Islet precursor cell (in vitro differentiated cells): ENCODE results near the gene RPGR.

ENCODE experiments used
- DNase-seq: peaks from one replicate; pipeline ENCODE4 v3.0.0-alpha.2; 2018

RPGR gene

GRCh38 chrX:38256019-38256418 is 71.3 kb downstream of the RPGR start:
- no peak for DNase-seq

- no peak for DNase-seq
Measured at GRCh38 chrX:38249965-38250364, 77.3 kb downstream of the RPGR start.

GRCh38 chrX:38247051-38247450 is 80.3 kb downstream of the RPGR start:
- no peak for DNase-seq

GRCh38 chrX:38240541-38240940 is 86.8 kb downstream of the RPGR start:
- no peak for DNase-seq

- DNase-seq, result no peak
Measured at GRCh38 chrX:38236901-38237615, 90.3 kb downstream of the RPGR start.

- DNase-seq, result peak; percentile 82
Measured at GRCh38 chrX:38233891-38234667, 93.2 kb downstream of the RPGR start.

GRCh38 chrX:38232079-38232686 is 95.1 kb downstream of the RPGR start:
- DNase-seq, result no peak

- peak; percentile 72 for DNase-seq
Measured at GRCh38 chrX:38225093-38225492, 102.2 kb downstream of the RPGR start.

GRCh38 chrX:38224160-38224559 is 103.1 kb downstream of the RPGR start:
- no peak for DNase-seq

GRCh38 chrX:38221391-38221929 is 105.8 kb downstream of the RPGR start:
- DNase-seq, result no peak

- peak; percentile 67 for DNase-seq
Measured at GRCh38 chrX:38220415-38221390, 106.6 kb downstream of the RPGR start, which contains the start of gene SRPX. SRPX (minus strand) TSS chrX:38220871; CDS start chrX:38220792, 79 bp downstream.

- DNase-seq, result peak; percentile 78
Measured at GRCh38 chrX:38220024-38220414, 107.3 kb downstream of the RPGR start.
